GM12801 (cell line): ENCODE data around the gene TNFAIP8.

Source experiments
- TF ChIP-seq, protein P1 (sequence below): IDR thresholded peaks from one replicate; pipeline ENCODE4 v1.5.1; 2011; ENCODE audit warnings: control low read depth; ENCODE audit not compliant: insufficient read length; ENCODE audit errors: extremely low read depth

TNFAIP8 gene

DNA sequence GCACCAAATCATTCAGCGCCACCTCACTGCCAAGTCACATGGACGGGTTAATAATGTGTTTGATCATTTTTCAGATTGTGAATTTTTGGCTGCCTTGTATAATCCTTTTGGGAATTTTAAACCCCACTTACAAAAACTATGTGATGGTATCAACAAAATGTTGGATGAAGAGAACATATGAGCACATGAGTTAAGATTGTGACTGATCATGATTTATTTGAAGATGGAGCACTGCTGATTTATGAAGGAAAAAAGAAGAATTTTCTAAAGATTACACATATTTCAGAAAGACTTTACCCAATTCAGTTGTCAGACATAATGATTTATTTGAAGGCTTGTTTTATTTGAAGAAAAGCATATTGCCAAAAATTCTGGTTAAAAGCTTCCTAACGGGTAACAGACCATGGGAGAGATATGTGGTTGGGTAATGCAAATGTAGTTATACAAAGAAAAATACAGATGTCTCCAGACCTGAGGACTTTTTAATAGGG lies 37.4 kb downstream of the TNFAIP8 start:
- TF ChIP-seq, protein P1, sequence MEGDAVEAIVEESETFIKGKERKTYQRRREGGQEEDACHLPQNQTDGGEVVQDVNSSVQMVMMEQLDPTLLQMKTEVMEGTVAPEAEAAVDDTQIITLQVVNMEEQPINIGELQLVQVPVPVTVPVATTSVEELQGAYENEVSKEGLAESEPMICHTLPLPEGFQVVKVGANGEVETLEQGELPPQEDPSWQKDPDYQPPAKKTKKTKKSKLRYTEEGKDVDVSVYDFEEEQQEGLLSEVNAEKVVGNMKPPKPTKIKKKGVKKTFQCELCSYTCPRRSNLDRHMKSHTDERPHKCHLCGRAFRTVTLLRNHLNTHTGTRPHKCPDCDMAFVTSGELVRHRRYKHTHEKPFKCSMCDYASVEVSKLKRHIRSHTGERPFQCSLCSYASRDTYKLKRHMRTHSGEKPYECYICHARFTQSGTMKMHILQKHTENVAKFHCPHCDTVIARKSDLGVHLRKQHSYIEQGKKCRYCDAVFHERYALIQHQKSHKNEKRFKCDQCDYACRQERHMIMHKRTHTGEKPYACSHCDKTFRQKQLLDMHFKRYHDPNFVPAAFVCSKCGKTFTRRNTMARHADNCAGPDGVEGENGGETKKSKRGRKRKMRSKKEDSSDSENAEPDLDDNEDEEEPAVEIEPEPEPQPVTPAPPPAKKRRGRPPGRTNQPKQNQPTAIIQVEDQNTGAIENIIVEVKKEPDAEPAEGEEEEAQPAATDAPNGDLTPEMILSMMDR = no peak

DNA sequence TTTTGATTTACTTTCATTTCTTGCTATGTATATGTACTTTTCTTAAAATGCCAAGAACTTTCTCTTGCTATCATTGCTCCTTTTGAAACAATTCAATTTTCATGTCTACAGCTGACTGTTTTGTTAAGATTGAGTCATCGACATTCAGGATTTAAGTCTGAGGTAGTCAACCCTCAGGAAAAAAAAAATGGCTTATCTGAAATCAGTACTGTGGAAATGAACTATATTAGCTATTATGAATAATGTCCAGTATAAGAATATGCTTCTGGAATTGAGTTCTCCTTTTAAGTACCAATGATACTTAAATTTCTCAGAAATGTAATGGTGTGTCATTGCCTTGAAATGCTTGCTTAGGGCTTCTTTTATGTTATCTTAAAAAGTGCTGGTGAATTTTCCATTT lies 37.9 kb downstream of the TNFAIP8 start:
- TF ChIP-seq, protein P1 = no peak

DNA sequence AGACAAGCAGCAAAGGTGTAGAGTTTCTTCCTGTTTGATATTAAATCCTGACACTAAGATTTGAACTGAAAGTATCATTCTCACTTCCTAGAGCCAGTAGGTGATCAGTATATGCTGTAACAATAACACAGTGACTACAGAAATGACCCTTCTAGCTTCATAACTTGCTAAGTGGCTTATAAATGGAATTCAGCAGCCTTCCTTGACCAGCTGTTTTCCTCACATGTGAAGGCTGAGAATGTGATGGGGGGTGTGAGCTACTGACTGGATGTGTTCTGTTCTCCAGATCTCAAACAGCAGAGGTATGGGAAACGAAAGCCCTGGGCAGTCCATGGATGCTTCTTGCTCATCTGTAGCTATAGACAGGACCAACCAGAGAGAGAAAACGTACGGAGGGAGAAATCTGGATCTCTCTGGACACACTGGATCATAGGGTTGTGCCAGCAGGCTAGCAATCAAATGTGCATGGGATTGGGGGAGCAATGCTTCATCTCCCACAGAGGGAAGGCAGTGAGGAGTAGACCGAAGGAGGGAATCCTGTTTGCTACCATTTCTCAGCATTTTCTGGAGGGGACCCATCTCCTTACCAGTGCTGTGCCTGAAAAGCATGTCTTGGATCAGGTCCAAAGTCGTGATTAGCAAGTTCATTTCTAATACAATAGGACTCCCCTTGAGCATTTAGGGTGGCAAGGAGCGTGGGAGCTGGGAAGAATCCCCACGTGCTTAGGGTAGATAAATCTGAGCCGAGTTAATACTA lies 39.4 kb downstream of the TNFAIP8 start:
- TF ChIP-seq, protein P1 = no peak

- TF ChIP-seq, protein P1 = no peak
Measured at GRCh38 chr5:119396030-119396664, 40.3 kb downstream of the TNFAIP8 start.

GRCh38 chr5:119397518-119398380 lies 41.9 kb downstream of the TNFAIP8 start:
- TF ChIP-seq, protein P1 = no peak

DNA sequence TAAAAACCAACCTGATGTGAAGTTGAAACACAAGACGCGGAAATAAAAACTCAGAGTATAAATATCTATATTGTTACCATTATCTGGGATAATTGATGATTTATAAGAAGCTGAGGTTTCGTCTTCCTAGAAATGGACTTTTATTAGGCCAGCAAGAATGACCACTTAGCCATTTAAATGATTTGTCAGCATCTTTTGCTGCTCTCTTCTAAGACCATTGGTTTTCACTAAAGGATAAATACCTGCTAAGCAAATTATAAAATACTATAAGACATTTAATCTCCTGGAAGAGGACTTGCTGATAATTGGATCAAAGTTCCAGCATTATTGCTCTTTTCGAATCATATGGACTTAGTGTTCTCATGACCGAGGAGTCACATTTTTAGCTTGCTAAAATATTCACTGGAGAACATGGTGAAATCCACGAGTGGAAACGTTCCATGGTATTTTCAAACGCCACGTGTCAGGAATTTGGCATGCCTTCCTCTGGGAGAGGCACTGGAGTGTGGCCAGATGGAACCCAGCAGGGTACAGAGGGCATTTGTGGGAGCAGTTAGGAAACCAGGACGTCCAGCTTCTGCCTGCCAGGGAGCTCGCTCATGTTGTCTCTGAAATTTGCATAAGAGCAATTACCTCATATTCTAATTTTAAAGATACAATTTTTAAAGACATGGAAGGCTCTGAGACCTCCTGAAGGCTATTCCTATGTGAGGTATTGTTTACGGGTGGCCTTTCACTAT lies 43.1 kb downstream of the TNFAIP8 start:
- TF ChIP-seq, protein P1 = no peak
